HepG2 (cell line): Measurements from ENCODE around the gene DHX16.

Experiments
- EZH2 ChIP-seq: conservative IDR thresholded peaks from 2 replicates; pipeline ENCODE4 v1.6.1; 2012; ENCODE audit warnings: mild to moderate bottlenecking, low read depth, low read length, moderate library complexity
- MTERF4 ChIP-seq: sonication (generic); formaldehyde crosslinking; IDR thresholded peaks from 2 replicates; pipeline ENCODE4 v1.8.0; 2023; ENCODE audit warnings: mild to moderate bottlenecking, missing genetic modification reagents
- POLR2AphosphoS5 ChIP-seq: IDR thresholded peaks from 2 replicates; pipeline ENCODE4 v1.6.1; 2012; ENCODE audit warnings: low read depth, low read length
- UBTF ChIP-seq: sonication (generic); formaldehyde crosslinking; IDR thresholded peaks from 2 replicates; pipeline ENCODE4 v1.4.0; 2020; ENCODE audit warnings: mild to moderate bottlenecking, missing genetic modification reagents

DNA sequence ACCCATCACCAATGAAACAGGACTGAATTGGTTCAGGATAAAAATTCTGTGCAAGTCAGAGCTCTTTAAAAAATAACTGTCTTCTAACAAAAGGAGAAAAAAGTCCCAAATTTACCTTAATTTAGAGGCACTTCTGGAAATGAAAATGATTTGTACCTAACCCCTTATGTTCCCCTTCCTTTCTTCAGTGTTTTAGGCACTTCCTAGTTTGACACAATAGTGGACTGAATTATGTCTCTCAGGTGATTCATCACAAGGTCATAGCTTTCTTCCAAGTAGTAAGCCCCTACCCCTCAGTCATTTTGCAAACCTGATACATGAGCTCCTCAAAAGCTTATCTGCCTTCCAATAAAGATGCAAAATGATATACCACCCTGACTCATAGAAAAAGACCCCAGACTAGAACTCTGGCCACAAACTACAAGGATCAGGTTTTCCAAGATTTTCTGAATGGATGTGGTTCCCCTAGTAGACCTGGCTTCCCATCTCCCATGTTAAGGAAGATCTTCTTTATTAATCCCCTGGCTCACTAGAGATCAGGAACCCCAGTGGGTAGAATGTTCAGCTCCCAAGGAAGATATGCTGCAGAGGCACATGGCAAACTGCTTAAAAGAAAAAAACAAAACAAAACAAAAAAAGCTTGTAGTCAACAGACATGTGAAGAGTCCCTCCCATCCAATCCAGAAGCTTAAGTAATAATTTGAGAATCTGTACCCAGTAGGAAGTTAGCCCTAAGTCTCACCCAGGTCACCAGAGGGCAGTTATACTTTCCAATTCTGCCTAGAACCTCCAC, 59.4 kb downstream of the DHX16 start:
- TF ChIP-seq EZH2 (no peak), MTERF4 (CRISPR knock-in tag) (no peak), POLR2AphosphoS5 (peak; percentile 63; the same call in 1 of the 2 replicates), UBTF (CRISPR knock-in tag) (no peak)
